Measurements from ENCODE around the gene MEGF6. TPM values are rescaled to one million over a fixed set of nuclear protein-coding genes. Genes with fewer than 3 reads are reported as not detected.

The MEGF6 gene
- total RNA-seq, 1 experiment from 2014 or later, result 32.4 TPM

GRCh38 chr1:3477241-3477995, 133.9 kb downstream of the MEGF6 start:
- Mint-ChIP-seq H3K4me3 (ENCODE audit: low read depth, unreplicated experiment) (no peak overlapping the region), H3K27ac (ENCODE audit: unreplicated experiment) (no peak overlapping the region), H3K27me3 (ENCODE audit: unreplicated experiment) (no peaks in the 10 kb centered on the region), H3K36me3 (ENCODE audit: insufficient read depth, unreplicated experiment) (peaks cover 46% of the 10 kb centered on the region), H3K4me1 (ENCODE audit: low read depth, unreplicated experiment) (no peaks in the 10 kb centered on the region), H3K9me3 (ENCODE audit: low read depth, unreplicated experiment) (no peaks in the 10 kb centered on the region)
- intact Hi-C loops (cut with micrococcal nuclease; ENCODE audit: unreplicated experiment), result no loop called here
- DNase-seq, result no peak
- CTCF ChIA-PET, result no interaction called here
- no TSS peak for BruUV-seq (replicated peaks)
- TF ChIP-seq, protein P1, sequence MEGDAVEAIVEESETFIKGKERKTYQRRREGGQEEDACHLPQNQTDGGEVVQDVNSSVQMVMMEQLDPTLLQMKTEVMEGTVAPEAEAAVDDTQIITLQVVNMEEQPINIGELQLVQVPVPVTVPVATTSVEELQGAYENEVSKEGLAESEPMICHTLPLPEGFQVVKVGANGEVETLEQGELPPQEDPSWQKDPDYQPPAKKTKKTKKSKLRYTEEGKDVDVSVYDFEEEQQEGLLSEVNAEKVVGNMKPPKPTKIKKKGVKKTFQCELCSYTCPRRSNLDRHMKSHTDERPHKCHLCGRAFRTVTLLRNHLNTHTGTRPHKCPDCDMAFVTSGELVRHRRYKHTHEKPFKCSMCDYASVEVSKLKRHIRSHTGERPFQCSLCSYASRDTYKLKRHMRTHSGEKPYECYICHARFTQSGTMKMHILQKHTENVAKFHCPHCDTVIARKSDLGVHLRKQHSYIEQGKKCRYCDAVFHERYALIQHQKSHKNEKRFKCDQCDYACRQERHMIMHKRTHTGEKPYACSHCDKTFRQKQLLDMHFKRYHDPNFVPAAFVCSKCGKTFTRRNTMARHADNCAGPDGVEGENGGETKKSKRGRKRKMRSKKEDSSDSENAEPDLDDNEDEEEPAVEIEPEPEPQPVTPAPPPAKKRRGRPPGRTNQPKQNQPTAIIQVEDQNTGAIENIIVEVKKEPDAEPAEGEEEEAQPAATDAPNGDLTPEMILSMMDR (IDR thresholded peaks at IDR 0.05; ENCODE audit: unreplicated experiment), result no peak

GRCh38 chr1:3476666-3477065, 134.6 kb downstream of the MEGF6 start:
- no peaks in the 10 kb centered on the region for H3K4me1 Mint-ChIP-seq (ENCODE audit: low read depth, unreplicated experiment)
- intact Hi-C loops (cut with micrococcal nuclease; ENCODE audit: unreplicated experiment), result no loop called here
- H3K27ac Mint-ChIP-seq (ENCODE audit: unreplicated experiment), result no peak overlapping the region
- TF ChIP-seq, protein P1 (IDR thresholded peaks at IDR 0.05; ENCODE audit: unreplicated experiment), result no peak
- no peak for DNase-seq
- H3K27me3 Mint-ChIP-seq (ENCODE audit: unreplicated experiment), result no peaks in the 10 kb centered on the region
- CTCF ChIA-PET, result no interaction called here
- H3K4me3 Mint-ChIP-seq (ENCODE audit: low read depth, unreplicated experiment), result no peak overlapping the region
- H3K9me3 Mint-ChIP-seq (ENCODE audit: low read depth, unreplicated experiment), result no peaks in the 10 kb centered on the region
- peaks cover 42% of the 10 kb centered on the region for H3K36me3 Mint-ChIP-seq (ENCODE audit: insufficient read depth, unreplicated experiment)
- BruUV-seq (replicated peaks), result no TSS peak

- H3K4me1 Mint-ChIP-seq (ENCODE audit: low read depth, unreplicated experiment), result no peaks in the 10 kb centered on the region
- TF ChIP-seq, protein P1 (IDR thresholded peaks at IDR 0.05; ENCODE audit: unreplicated experiment), result no peak
- DNase-seq, result no peak
- no peak overlapping the region for H3K4me3 Mint-ChIP-seq (ENCODE audit: low read depth, unreplicated experiment)
- no peaks in the 10 kb centered on the region for H3K9me3 Mint-ChIP-seq (ENCODE audit: low read depth, unreplicated experiment)
- BruUV-seq (replicated peaks), result no TSS peak
- CTCF ChIA-PET, result no interaction called here
- intact Hi-C loops (cut with micrococcal nuclease; ENCODE audit: unreplicated experiment), result no loop called here
- no peaks in the 10 kb centered on the region for H3K27me3 Mint-ChIP-seq (ENCODE audit: unreplicated experiment)
- H3K36me3 Mint-ChIP-seq (ENCODE audit: insufficient read depth, unreplicated experiment), result peaks cover 38% of the 10 kb centered on the region
- H3K27ac Mint-ChIP-seq (ENCODE audit: unreplicated experiment), result no peak overlapping the region
Observed at GRCh38 chr1:3475839-3476573, 135.3 kb downstream of the MEGF6 start.

DNA sequence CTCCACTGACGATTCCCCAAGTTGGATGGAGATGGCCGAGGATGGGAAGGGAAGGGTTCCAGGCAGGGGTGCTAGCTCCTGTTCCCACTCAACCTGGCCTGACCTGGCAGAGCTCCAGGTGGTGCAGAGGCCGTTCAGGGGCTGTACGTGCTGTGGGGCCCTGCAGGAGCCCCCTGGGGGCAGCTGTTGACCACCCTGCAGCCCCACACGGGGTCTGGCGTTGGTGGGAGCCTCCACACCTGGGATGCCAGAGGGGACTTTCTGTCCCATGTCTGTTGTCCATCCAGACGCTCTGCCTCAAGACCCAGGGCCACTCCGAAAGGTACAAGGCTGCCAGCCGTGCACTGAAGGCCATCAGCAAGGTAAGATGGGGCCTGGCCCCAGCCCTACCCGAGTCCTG, 136.9 kb downstream of the MEGF6 start:
- Mint-ChIP-seq H3K27me3 (ENCODE audit: unreplicated experiment) (no peaks in the 10 kb centered on the region), H3K36me3 (ENCODE audit: insufficient read depth, unreplicated experiment) (peaks cover 37% of the 10 kb centered on the region), H3K9me3 (ENCODE audit: low read depth, unreplicated experiment) (no peaks in the 10 kb centered on the region), H3K4me1 (ENCODE audit: low read depth, unreplicated experiment) (no peaks in the 10 kb centered on the region), H3K4me3 (ENCODE audit: low read depth, unreplicated experiment) (no peak overlapping the region), H3K27ac (ENCODE audit: unreplicated experiment) (no peak overlapping the region)
- intact Hi-C loops (cut with micrococcal nuclease; ENCODE audit: unreplicated experiment), result no loop called here
- TF ChIP-seq, protein P1 (IDR thresholded peaks at IDR 0.05; ENCODE audit: unreplicated experiment), result no peak
- CTCF ChIA-PET, result interaction anchor here (0.8 kb wide), 1 partner anchor 22 kb away, joined by 3 read pairs; no protein-coding TSS in a partner anchor
- no TSS peak for BruUV-seq (replicated peaks)
- DNase-seq, result no peak

Measured in Calu3 (cell line).